Measurements from ENCODE around the gene HIVEP2. TPM values are rescaled to one million over a fixed set of nuclear protein-coding genes. Genes with fewer than 3 reads are reported as not detected.

Gene HIVEP2
- total RNA-seq, 1 experiment from 2014 or later: 4.2 TPM

DNA sequence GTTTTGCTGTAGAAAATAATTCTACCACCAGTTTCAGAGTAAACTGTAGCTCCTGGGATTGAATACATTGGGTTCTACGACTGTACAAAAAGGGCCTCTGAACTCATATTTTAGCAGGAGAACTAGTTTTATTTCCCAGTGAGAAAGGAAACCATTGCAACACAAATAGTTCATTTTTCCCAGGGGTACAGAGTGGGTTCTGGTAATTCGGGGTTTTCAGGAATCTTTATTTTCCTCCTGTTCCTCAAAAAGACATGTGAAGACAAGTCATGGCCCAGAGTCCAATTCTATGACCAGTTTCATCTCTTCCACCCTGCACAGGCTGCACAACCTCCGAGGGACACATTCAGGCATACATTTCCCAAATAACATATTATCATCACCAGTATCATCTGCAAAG is 222.1 kb downstream of the HIVEP2 start:
- H3K4me1 Mint-ChIP-seq: no peaks in the 10 kb centered on the region
- H3K9me3 ChIP-seq (ENCODE audit: control insufficient read depth, low read depth, low read length): no peaks in the 10 kb centered on the region
- H3K4me1 ChIP-seq (ENCODE audit: insufficient read depth, low read length): no peaks in the 10 kb centered on the region
- H3T11ph ChIP-seq (ENCODE audit: low read length): no peak overlapping the region
- H3K4ac ChIP-seq (ENCODE audit: low read depth, low read length): no peak overlapping the region
- H3K4me2 ChIP-seq (ENCODE audit: insufficient read depth, insufficient read length, low read length): no peak overlapping the region
- H2BK15ac ChIP-seq (ENCODE audit: low read depth, low read length): no peak overlapping the region
- no peak overlapping the region for H4K8ac ChIP-seq (replicated peaks; ENCODE audit: insufficient read length, low read depth, low read length)
- no peak overlapping the region for H3K9ac ChIP-seq (ENCODE audit: extremely low read depth, insufficient read length, low read length)
- H3K18ac ChIP-seq (ENCODE audit: insufficient read length, low read depth, low read length): no peak overlapping the region
- no peak overlapping the region for H3K27ac ChIP-seq (ENCODE audit: insufficient read length, low read depth, low read length)
- TF ChIP-seq, protein P1, sequence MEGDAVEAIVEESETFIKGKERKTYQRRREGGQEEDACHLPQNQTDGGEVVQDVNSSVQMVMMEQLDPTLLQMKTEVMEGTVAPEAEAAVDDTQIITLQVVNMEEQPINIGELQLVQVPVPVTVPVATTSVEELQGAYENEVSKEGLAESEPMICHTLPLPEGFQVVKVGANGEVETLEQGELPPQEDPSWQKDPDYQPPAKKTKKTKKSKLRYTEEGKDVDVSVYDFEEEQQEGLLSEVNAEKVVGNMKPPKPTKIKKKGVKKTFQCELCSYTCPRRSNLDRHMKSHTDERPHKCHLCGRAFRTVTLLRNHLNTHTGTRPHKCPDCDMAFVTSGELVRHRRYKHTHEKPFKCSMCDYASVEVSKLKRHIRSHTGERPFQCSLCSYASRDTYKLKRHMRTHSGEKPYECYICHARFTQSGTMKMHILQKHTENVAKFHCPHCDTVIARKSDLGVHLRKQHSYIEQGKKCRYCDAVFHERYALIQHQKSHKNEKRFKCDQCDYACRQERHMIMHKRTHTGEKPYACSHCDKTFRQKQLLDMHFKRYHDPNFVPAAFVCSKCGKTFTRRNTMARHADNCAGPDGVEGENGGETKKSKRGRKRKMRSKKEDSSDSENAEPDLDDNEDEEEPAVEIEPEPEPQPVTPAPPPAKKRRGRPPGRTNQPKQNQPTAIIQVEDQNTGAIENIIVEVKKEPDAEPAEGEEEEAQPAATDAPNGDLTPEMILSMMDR (conservative IDR thresholded peaks at IDR 0.05): no peak
- H4K5ac ChIP-seq (ENCODE audit: insufficient read length, low read depth, low read length): no peak overlapping the region
- no CpG with 5 or more reads among the region's 3 CpGs for WGBS (ENCODE audit: extremely low coverage, insufficient read length, low lambda C conversion rate)
- H2AFZ ChIP-seq (ENCODE audit: low read length): no peak overlapping the region
- H3K56ac ChIP-seq (ENCODE audit: insufficient read length, low read depth, low read length): no peak overlapping the region
- H3K14ac ChIP-seq (ENCODE audit: insufficient read depth, low read length): no peak overlapping the region
- no peak overlapping the region for H3K23ac ChIP-seq (ENCODE audit: insufficient read length, low read depth, low read length)
- H4K91ac ChIP-seq (ENCODE audit: insufficient read length, low read depth, low read length): no peak overlapping the region
- no peak overlapping the region for H3K4me3 Mint-ChIP-seq
- H3K27me3 ChIP-seq (ENCODE audit: insufficient read depth, low read length): no peaks in the 10 kb centered on the region
- H2BK20ac ChIP-seq (ENCODE audit: low read depth, low read length, poor library complexity, severe bottlenecking): no peak overlapping the region
- H3K27ac Mint-ChIP-seq: no peak overlapping the region
- no peak overlapping the region for H2BK12ac ChIP-seq (ENCODE audit: insufficient read length, low read depth, low read length)
- no peaks in the 10 kb centered on the region; a peak in 1 of 5 replicates for H3K9me3 Mint-ChIP-seq
- no peaks in the 10 kb centered on the region for H4K20me1 ChIP-seq (ENCODE audit: control insufficient read depth, insufficient read depth, insufficient read length)
- no peaks in the 10 kb centered on the region for H3K79me2 ChIP-seq (ENCODE audit: insufficient read depth, low read length)
- no peaks in the 10 kb centered on the region for H3K79me1 ChIP-seq (ENCODE audit: insufficient read depth, low read depth, low read length, poor library complexity, severe bottlenecking)
- H2BK120ac ChIP-seq (ENCODE audit: low read depth, low read length, poor library complexity, severe bottlenecking): no peak overlapping the region
- H3K27me3 Mint-ChIP-seq (ENCODE audit: low read depth): no peaks in the 10 kb centered on the region
- H2BK5ac ChIP-seq (ENCODE audit: insufficient read length, low read length): no peak overlapping the region
- no peaks in the 10 kb centered on the region for H3K23me2 ChIP-seq (ENCODE audit: insufficient read length, low read depth, low read length, poor library complexity, severe bottlenecking)
- DNase-seq: no peak
- no peak overlapping the region for H2AK5ac ChIP-seq (ENCODE audit: insufficient read length, low read length)
- no peaks in the 10 kb centered on the region; a peak in 1 of 7 replicates for H3K36me3 Mint-ChIP-seq (ENCODE audit: insufficient read depth in 1 of 3, low read depth in 3 of 3)
